Osteocyte (in vitro differentiated cells): ENCODE results near the gene AKR1D1. TPM values are rescaled to one million over a fixed set of nuclear protein-coding genes. Genes with fewer than 3 reads are reported as not detected.

ENCODE experiments used
- DNase-seq: peaks from one replicate; pipeline ENCODE4 v3.0.0; 2021; ENCODE audit warnings: mixed read lengths; ENCODE audit not compliant: unreplicated experiment; ENCODE audit errors: extremely low spot score
- H3K27ac Mint-ChIP-seq: one replicate; pipeline ENCODE4 v1.8.0; 2021; ENCODE audit warnings: mild to moderate bottlenecking, mixed read lengths; ENCODE audit not compliant: unreplicated experiment
- H3K27me3 Mint-ChIP-seq: one replicate; pipeline ENCODE4 v1.8.0; 2021; ENCODE audit warnings: mixed read lengths; ENCODE audit not compliant: unreplicated experiment
- H3K36me3 Mint-ChIP-seq: one replicate; pipeline ENCODE4 v1.8.0; 2021; ENCODE audit warnings: mixed read lengths; ENCODE audit not compliant: unreplicated experiment
- H3K4me1 Mint-ChIP-seq: one replicate; pipeline ENCODE4 v1.8.0; 2021; ENCODE audit warnings: mixed read lengths; ENCODE audit not compliant: unreplicated experiment
- H3K4me3 Mint-ChIP-seq: one replicate; pipeline ENCODE4 v1.8.0; 2021; ENCODE audit warnings: mild to moderate bottlenecking, moderate library complexity, mixed read lengths; ENCODE audit not compliant: unreplicated experiment
- H3K9me3 Mint-ChIP-seq: one replicate; pipeline ENCODE4 v1.8.0; 2021; ENCODE audit warnings: mixed read lengths; ENCODE audit not compliant: unreplicated experiment
- CTCF ChIP-seq: fragments of 200-600 bp; sonication (generic); IDR thresholded peaks from 2 replicates; pipeline ENCODE4 v1.5.0; 2021; ENCODE audit warnings: antibody characterized with exemption, mild to moderate bottlenecking, moderate library complexity
- total RNA-seq: library from RNA; stranded (reverse); gene quantifications from 2 replicates; pipeline ENCODE4 v1.2.1, GENCODE V29; 2021

The AKR1D1 gene
- total RNA-seq, 1 donor from 2014 or later, result not detected

GRCh38 chr7:138127996-138128395 lies 51.7 kb downstream of the AKR1D1 start:
- Mint-ChIP-seq H3K4me1 (peaks cover 22% of the 10 kb centered on the region), H3K27ac (no peak overlapping the region), H3K27me3 (peaks cover 4% of the 10 kb centered on the region), H3K4me3 (no peak overlapping the region), H3K9me3 (no peaks in the 10 kb centered on the region), H3K36me3 (no peaks in the 10 kb centered on the region)
- DNase-seq, result no peak
- no peak for TF ChIP-seq CTCF

GRCh38 chr7:138129551-138130165 lies 53.4 kb downstream of the AKR1D1 start:
- TF ChIP-seq CTCF, result no peak

GRCh38 chr7:138137423-138138171 lies 61.3 kb downstream of the AKR1D1 start:
- TF ChIP-seq CTCF, result no peak
- DNase-seq, result no peak
- Mint-ChIP-seq H3K27ac (no peak overlapping the region), H3K36me3 (no peaks in the 10 kb centered on the region), H3K4me3 (no peak overlapping the region), H3K9me3 (no peaks in the 10 kb centered on the region), H3K27me3 (peaks cover 8% of the 10 kb centered on the region), H3K4me1 (no peaks in the 10 kb centered on the region)

More at GRCh38 chr7:138129551-138130165, 53.4 kb downstream of the AKR1D1 start:
- Mint-ChIP-seq H3K4me1 (peaks cover 14% of the 10 kb centered on the region), H3K27ac (no peak overlapping the region), H3K9me3 (no peaks in the 10 kb centered on the region), H3K36me3 (no peaks in the 10 kb centered on the region), H3K27me3 (peaks cover 8% of the 10 kb centered on the region), H3K4me3 (no peak overlapping the region)
- no peak for DNase-seq

- Mint-ChIP-seq H3K9me3 (no peaks in the 10 kb centered on the region), H3K4me1 (no peaks in the 10 kb centered on the region), H3K4me3 (no peak overlapping the region), H3K27ac (no peak overlapping the region), H3K27me3 (peaks cover 3% of the 10 kb centered on the region), H3K36me3 (no peaks in the 10 kb centered on the region)
- no peak for TF ChIP-seq CTCF
- no peak for DNase-seq
Observed at GRCh38 chr7:138138244-138138643, 62.0 kb downstream of the AKR1D1 start.

GRCh38 chr7:138142583-138143201 lies 66.4 kb downstream of the AKR1D1 start:
- no peak for DNase-seq
- Mint-ChIP-seq H3K4me1 (no peaks in the 10 kb centered on the region), H3K4me3 (no peak overlapping the region), H3K27ac (no peak overlapping the region), H3K36me3 (no peaks in the 10 kb centered on the region), H3K27me3 (no peaks in the 10 kb centered on the region), H3K9me3 (no peaks in the 10 kb centered on the region)
- no peak for TF ChIP-seq CTCF
